IMR-90 (cell line): ENCODE measurements around the gene FAM13B. TPM values are rescaled to one million over a fixed set of nuclear protein-coding genes. Genes with fewer than 3 reads are reported as not detected.

Experiments used
- ATAC-seq: fragments of 200-7000 bp; cut with Tn5 transposase; 2 replicates; pipeline ENCODE4 v1.9.1; 2020; ENCODE audit warnings: low read depth, mild to moderate bottlenecking, moderate library complexity
- BruUV-seq: library from RNA; stranded (reverse); fragments of 400-500 nt; replicated peaks from 2 replicates; lab custom pipeline; 2021; lab: Mats Ljungman, UMichigan
- CTCF ChIA-PET: fragments of 300-600 bp; formaldehyde crosslinking; extraction: SDS; loops from one replicate; lab custom pipeline; 2021; ENCODE audit warnings: antibody characterized with exemption; lab: Yijun Ruan, JAX
- POLR2A ChIA-PET: fragments of 300-600 bp; sonication (Branson Sonifier 250); formaldehyde crosslinking; loops from one replicate; lab custom pipeline; 2022; ENCODE audit warnings: antibody characterized with exemption; ENCODE audit not compliant: unreplicated experiment; lab: Charles Lee
- DNase-seq: peaks from one replicate; pipeline ENCODE4 v3.0.0; 2013
- H2AFZ ChIP-seq: replicated peaks from 2 replicates; pipeline ENCODE3; 2013; ENCODE audit warnings: low read length, mild to moderate bottlenecking; ENCODE audit not compliant: poor library complexity
- H2AK5ac ChIP-seq: 2 replicates; pipeline ENCODE4 v1.6.1; 2013; ENCODE audit warnings: low read depth, low read length, inconsistent platforms
- H2AK9ac ChIP-seq: replicated peaks from 2 replicates; pipeline ENCODE3; 2013; ENCODE audit warnings: mild to moderate bottlenecking, low read depth, low read length, moderate library complexity; ENCODE audit not compliant: poor library complexity
- H2BK120ac ChIP-seq: 2 replicates; pipeline ENCODE4 v1.6.1; 2013; ENCODE audit warnings: low read depth, low read length, inconsistent platforms
- H2BK15ac ChIP-seq: 3 replicates; pipeline ENCODE4 v1.6.1; 2013; ENCODE audit warnings: low read depth, low read length, inconsistent platforms
- H2BK20ac ChIP-seq: 2 replicates; pipeline ENCODE4 v1.6.1; 2013; ENCODE audit warnings: low read depth, mild to moderate bottlenecking, inconsistent platforms, low read length, moderate library complexity
- H2BK5ac ChIP-seq: 2 replicates; pipeline ENCODE4 v1.6.1; 2013; ENCODE audit warnings: mild to moderate bottlenecking, low read depth, low read length, inconsistent platforms; ENCODE audit not compliant: poor library complexity, severe bottlenecking
- H3K14ac ChIP-seq: replicated peaks from 2 replicates; pipeline ENCODE4 v1.6.1; 2013; ENCODE audit warnings: low read depth, low read length, inconsistent platforms
- H3K18ac ChIP-seq: 2 replicates; pipeline ENCODE4 v1.6.1; 2013; ENCODE audit warnings: low read depth, low read length, control low read depth
- H3K23ac ChIP-seq: 2 replicates; pipeline ENCODE4 v1.6.1; 2013; ENCODE audit warnings: low read depth, low read length, inconsistent platforms
- H3K27ac ChIP-seq: 2 replicates; pipeline ENCODE4 v1.5.1; 2013; ENCODE audit warnings: mild to moderate bottlenecking, control low read depth, low read length; ENCODE audit not compliant: insufficient read depth
- H3K27me3 ChIP-seq: 2 replicates; pipeline ENCODE4 v1.6.1; 2013; ENCODE audit warnings: low read length; ENCODE audit not compliant: control insufficient read depth, insufficient read depth
- H3K36me3 ChIP-seq: 2 replicates; pipeline ENCODE4 v1.6.1; 2013; ENCODE audit warnings: low read length, mixed read lengths; ENCODE audit not compliant: control insufficient read depth, insufficient read depth
- H3K4ac ChIP-seq: 2 replicates; pipeline ENCODE4 v1.6.1; 2013; ENCODE audit warnings: low read depth, low read length, inconsistent platforms
- H3K4me1 ChIP-seq: 2 replicates; pipeline ENCODE4 v1.6.1; 2013; ENCODE audit warnings: low read length, mixed read lengths; ENCODE audit not compliant: control insufficient read depth, insufficient read depth
- H3K4me2 ChIP-seq: 2 replicates; pipeline ENCODE4 v1.6.1; 2013; ENCODE audit warnings: low read depth, mild to moderate bottlenecking, control low read depth, low read length, moderate library complexity
- H3K4me3 ChIP-seq: 2 replicates; pipeline ENCODE4 v1.5.1; 2013; ENCODE audit warnings: low read depth, mild to moderate bottlenecking, control low read depth, low read length, moderate library complexity; ENCODE audit not compliant: insufficient read depth
- H3K56ac ChIP-seq: 2 replicates; pipeline ENCODE4 v1.6.1; 2013; ENCODE audit warnings: low read length, inconsistent platforms; ENCODE audit not compliant: insufficient read depth; ENCODE audit errors: extremely low read depth
- H3K79me1 ChIP-seq, 2 experiments: 2 replicates each; pipeline ENCODE4 v1.6.1; 2013; ENCODE audit warnings: low read length in 2 of 2, inconsistent platforms in 1 of 2, low read depth in 1 of 2
- H3K9ac ChIP-seq: 2 replicates; pipeline ENCODE4 v1.6.1; 2013; ENCODE audit warnings: low read depth, low read length, control low read depth
- H3K9me1 ChIP-seq: 2 replicates; pipeline ENCODE4 v1.6.1; 2013; ENCODE audit warnings: low read length, inconsistent platforms; ENCODE audit not compliant: insufficient read depth
- H3K9me3 ChIP-seq: 2 replicates; pipeline ENCODE4 v1.6.1; 2013; ENCODE audit warnings: low read length; ENCODE audit not compliant: control insufficient read depth, insufficient read depth
- H4K20me1 ChIP-seq: 2 replicates; pipeline ENCODE4 v1.6.1; 2013; ENCODE audit warnings: low read length, inconsistent platforms; ENCODE audit not compliant: insufficient read depth
- H4K5ac ChIP-seq: 2 replicates; pipeline ENCODE4 v1.6.1; 2013; ENCODE audit warnings: mild to moderate bottlenecking, low read depth, low read length, control low read depth
- H4K8ac ChIP-seq, 2 experiments: 2 replicates each; pipeline ENCODE4 v1.6.1; 2013; ENCODE audit warnings: low read depth in 2 of 2, low read length in 2 of 2, control low read depth in 1 of 2, inconsistent platforms in 1 of 2
- H4K91ac ChIP-seq: 2 replicates; pipeline ENCODE4 v1.6.1; 2013; ENCODE audit warnings: low read depth, low read length, inconsistent platforms; ENCODE audit not compliant: insufficient read depth
- BHLHE40 ChIP-seq: fragments of 150-350 bp; IDR thresholded peaks from 2 replicates; pipeline ENCODE4 v1.6.1; 2016; ENCODE audit warnings: mild to moderate bottlenecking, low read depth, low read length
- RAD21 ChIP-seq: IDR thresholded peaks from 2 replicates; pipeline ENCODE4 v1.6.1; 2012; ENCODE audit warnings: low read length, improper control_type of control experiment
- WGBS, 2 experiments: methylation state at CpG; one replicate each; pipeline versions ENCODE4 v1.1.5 to v1.1.7; 2013; ENCODE audit warnings: missing lambda C conversion rate in 2 of 2; ENCODE audit not compliant: insufficient read length in 1 of 2; ENCODE audit errors: extremely low coverage in 2 of 2; 5-methylcytosine and 5-hydroxymethylcytosine counted together
- dilution Hi-C: fragments of 300-500 bp; cut with HindIII; formaldehyde crosslinking; loops from one replicate; pipeline ENCODE4 v1.14.3; 2018; ENCODE audit warnings: low sequenced_read_pairs; ENCODE audit not compliant: unreplicated experiment
- in situ Hi-C: fragments of 300-500 bp; cut with MboI; formaldehyde crosslinking; loops from 3 replicates; pipeline ENCODE4 v1.14.3; 2019; ENCODE audit warnings: low sequenced_read_pairs, inconsistent platforms, mixed read lengths
- intact Hi-C: fragments of 100-400 bp; cut with micrococcal nuclease; formaldehyde crosslinking; loops from 2 replicates; pipeline ENCODE4 v1.10.0; 2022
- polyA plus RNA-seq, 3 experiments: library from polyadenylated mRNA; depleted of rRNA; stranded (reverse); fragments of >200 nt; gene quantifications; 2 replicates each; pipeline ENCODE4 v1.2.3, GENCODE V29; 2012; ENCODE audit warnings: low replicate concordance in 1 of 3
- total RNA-seq: library from RNA; depleted of rRNA; stranded (reverse); fragments of >200 nt; gene quantifications from 2 replicates; pipeline ENCODE4 v1.2.3, GENCODE V29; 2012

The FAM13B gene
- total and polyA plus RNA-seq, 2 of the 4 experiments (the other 2 are of a cell fraction): 14.6 to 15.1 TPM

- Histone ChIP-seq H3K14ac (no peak overlapping the region; the same call in 1 of the 2 replicates), H3K9me1 (peaks cover 4% of the 10 kb centered on the region; the same call in 1 of the 2 replicates), H2AK5ac (0 out of 2 replicates have a peak overlapping the region, but pooled peaks have one; percentile 23), H2AK9ac (peak overlapping the region; percentile 62), H4K8ac (peak overlapping the region in 1 of 2 experiments; percentile 3; a peak in 1 of 4 replicates), H3K27ac (no peak overlapping the region), H3K36me3 (no peaks in the 10 kb centered on the region), H3K23ac (peak overlapping the region; percentile 52; the same call in 1 of the 2 replicates), H3K79me1 (no peaks in the 10 kb centered on the region), H4K5ac (no peak overlapping the region), H3K56ac (no peak overlapping the region), H2BK20ac (no peak overlapping the region; the same call in 1 of the 2 replicates), H3K18ac (0 out of 2 replicates have a peak overlapping the region, but pooled peaks have one; percentile 35), H4K20me1 (no peaks in the 10 kb centered on the region), H2BK120ac (no peak overlapping the region), H3K4ac (0 out of 2 replicates have a peak overlapping the region, but pooled peaks have one; percentile 35), H3K27me3 (no peaks in the 10 kb centered on the region), H3K4me3 (no peak overlapping the region), H4K91ac (no peak overlapping the region), H3K4me1 (peaks cover 10% of the 10 kb centered on the region), H2BK15ac (no peak overlapping the region), H3K9ac (no peak overlapping the region), H2BK5ac (no peak overlapping the region), H3K4me2 (no peak overlapping the region), H3K9me3 (peaks cover 2% of the 10 kb centered on the region; the same call in 1 of the 2 replicates), H2AFZ (no peak overlapping the region)
- in situ Hi-C loops: no loop called here
- dilution Hi-C loops: no loop called here
- intact Hi-C loops: no loop called here
- TF ChIP-seq BHLHE40 (peak; percentile 59; the same call in 1 of the 2 replicates), RAD21 (no peak)
- ATAC-seq (peak; percentile 18; the same call in 1 of the 2 replicates), DNase-seq (peak; percentile 36)
- CTCF ChIA-PET: no interaction called here
- no TSS peak for BruUV-seq
- POLR2A ChIA-PET: no interaction called here
- 17% methylated on average over 1 of the region's 3 CpGs; no CpG with 5 or more reads in 1 of the 2 experiments for whole genome bisulfite sequencing, 2 experiments
Measured at GRCh38 chr5:137921931-137922330, 110.9 kb downstream of the FAM13B start.
